Sigmoid colon (tissue), 4 donors: ENCODE measurements around the gene FJX1.

Source experiments
- CTCF ChIP-seq, 4 experiments: fragments of 450-650 bp in 3 of 4; fragments of 200-600 bp in 1 of 4; IDR thresholded peaks; one replicate each; pipeline ENCODE4 v1.5.1; 2016 to 2019; ENCODE audit warnings: antibody characterized with exemption in 4 of 4, mild to moderate bottlenecking in 3 of 4, moderate library complexity in 2 of 4
- EP300 ChIP-seq, 4 donors: sonication (generic); formaldehyde crosslinking; IDR thresholded peaks; one replicate each; pipeline ENCODE4 v1.6.1; 2017; ENCODE audit warnings: antibody characterized with exemption in 4 of 4
- POLR2A ChIP-seq, 2 donors: fragments of 450-650 bp; IDR thresholded peaks; one replicate each; pipeline ENCODE4 v1.6.1; 2016; ENCODE audit warnings: antibody characterized with exemption in 2 of 2, mild to moderate bottlenecking in 2 of 2, moderate library complexity in 2 of 2
- POLR2AphosphoS5 ChIP-seq, 4 donors: sonication (generic); formaldehyde crosslinking; IDR thresholded peaks; one replicate each; pipeline ENCODE4 v1.6.1; 2017; ENCODE audit warnings: antibody characterized with exemption in 4 of 4

- no peak for TF ChIP-seq CTCF (IDR thresholded peaks at IDR 0.05)
- no peak for TF ChIP-seq EP300 (IDR thresholded peaks at IDR 0.05)
- TF ChIP-seq POLR2A (IDR thresholded peaks at IDR 0.05), result no peak
- no peak for TF ChIP-seq POLR2AphosphoS5 (IDR thresholded peaks at IDR 0.05)
Observed at GRCh38 chr11:35587972-35588371, 30.3 kb upstream of the FJX1 start.
